ENCODE results near the gene ITGAE. TPM values are rescaled to one million over a fixed set of nuclear protein-coding genes. Genes with fewer than 3 reads are reported as not detected.

Gene ITGAE
- total and polyA plus RNA-seq, 10 of the 15 experiments (the other 5 are each of a cell fraction or from before 2014, with no cell fraction given): 13.1 to 161 (median 34.8) TPM

- TF ChIP-seq POLR2AphosphoS5 (IDR thresholded peaks at IDR 0.05; ENCODE audit: low read length) (no peak), NKRF (conservative IDR thresholded peaks at IDR 0.05) (no peak), RAD51 (IDR thresholded peaks at IDR 0.05) (no peak), NRF1 (conservative IDR thresholded peaks at IDR 0.05; ENCODE audit: low read depth, low read length) (no peak), CBFB (IDR thresholded peaks at IDR 0.05; ENCODE audit: low read depth) (no peak), FOS (IDR thresholded peaks at IDR 0.05; ENCODE audit: borderline replicate concordance, extremely low read depth, insufficient read length) (no peak), USF2 (IDR thresholded peaks at IDR 0.05; ENCODE audit: borderline replicate concordance, low read depth, low read length) (no peak), EZH2 (IDR thresholded peaks at IDR 0.05; ENCODE audit: borderline replicate concordance, control insufficient read depth, low read depth, low read length) (no peak), FOXM1 (IDR thresholded peaks at IDR 0.05; ENCODE audit: low read depth, low read length) (no peak)
Measured at GRCh38 chr17:3761918-3762380, 39.0 kb downstream of the ITGAE start (continued).

All from GM12878 (cell line).